T-cell (primary cell): Measurements from ENCODE around the gene LGALS7B. TPM values are rescaled to one million over a fixed set of nuclear protein-coding genes. Genes with fewer than 3 reads are reported as not detected.

Experiments
- ATAC-seq, 4 experiments: fragments of 200-7000 bp in 3 of 4; fragments of 150-1000 bp in 1 of 4; cut with Tn5 transposase; replicated peaks in 1 of 4; 1 replicate in 3 of 4; 2 replicates in 1 of 4; pipeline ENCODE4 v1.10.0; 2021; ENCODE audit warnings: moderate library complexity in 3 of 4, mild to moderate bottlenecking in 2 of 4, moderate number of reproducible peaks in 1 of 4
- CTCF ChIA-PET, 2 donors: fragments of 300-600 bp; sonication (Branson Sonifier 250); formaldehyde crosslinking; loops; one replicate each; lab custom pipeline; 2022; ENCODE audit warnings: antibody characterized with exemption in 2 of 2; lab: Charles Lee
- POLR2A ChIA-PET, 2 donors: fragments of 300-600 bp; sonication (Branson Sonifier 250); formaldehyde crosslinking; loops; one replicate each; lab custom pipeline; 2022; ENCODE audit warnings: antibody characterized with exemption in 2 of 2; lab: Charles Lee
- DNase-seq, 35 experiments: peaks; one replicate each; pipeline versions ENCODE4 v3.0.0 to v3.0.0-alpha.2; 2013 to 2023
- H3K27ac ChIP-seq: one replicate; pipeline ENCODE4 v1.5.1; 2013; ENCODE audit warnings: low read length
- H3K27me3 ChIP-seq, 2 experiments: replicated peaks in 1 of 2; 1 replicate in 1 of 2; 2 replicates in 1 of 2; pipeline versions ENCODE4 v1.6.1 to v1.7.0; 2013; ENCODE audit warnings: low read length in 1 of 2, mixed read lengths in 1 of 2; ENCODE audit not compliant: control insufficient read depth in 2 of 2, insufficient read depth in 2 of 2; ENCODE audit errors: extremely low read depth in 1 of 2
- H3K36me3 ChIP-seq, 2 donors: 1 replicate in 1 of 2; 2 replicates in 1 of 2; pipeline versions ENCODE4 v1.6.1 to v1.7.0; 2013; ENCODE audit warnings: low read length in 1 of 2; ENCODE audit not compliant: control insufficient read depth in 2 of 2, insufficient read depth in 1 of 2; ENCODE audit errors: extremely low read depth in 1 of 2
- H3K4me1 ChIP-seq, 2 experiments: 1 replicate in 1 of 2; 2 replicates in 1 of 2; pipeline versions ENCODE4 v1.6.1 to v1.7.0; 2013; ENCODE audit warnings: low read length in 2 of 2, mixed read lengths in 1 of 2; ENCODE audit not compliant: insufficient read depth in 2 of 2, control insufficient read depth in 1 of 2; ENCODE audit errors: extremely low read depth in 1 of 2
- H3K4me3 ChIP-seq, 2 donors: 1 replicate in 1 of 2; 2 replicates in 1 of 2; pipeline versions ENCODE4 v1.5.1 to v1.7.0; 2013; ENCODE audit warnings: mild to moderate bottlenecking in 2 of 2, low read length in 1 of 2, moderate library complexity in 1 of 2; ENCODE audit not compliant: control insufficient read depth in 1 of 2; ENCODE audit errors: extremely low read depth in 1 of 2
- H3K9me3 ChIP-seq: 2 replicates; pipeline ENCODE4 v1.7.0; 2013
- H3K27ac Mint-ChIP-seq, 2 donors: one replicate each; pipeline ENCODE4 v1.8.0; 2020 to 2021; ENCODE audit warnings: mild to moderate bottlenecking in 2 of 2, mixed read lengths in 2 of 2
- H3K27me3 Mint-ChIP-seq, 2 donors: one replicate each; pipeline ENCODE4 v1.8.0; 2021 to 2022; ENCODE audit warnings: mixed read lengths in 2 of 2
- H3K36me3 Mint-ChIP-seq: one replicate; pipeline ENCODE4 v1.8.0; 2021; ENCODE audit warnings: mixed read lengths
- H3K4me1 Mint-ChIP-seq, 3 donors: one replicate each; pipeline ENCODE4 v1.8.0; 2020 to 2022; ENCODE audit warnings: mixed read lengths in 3 of 3, mild to moderate bottlenecking in 1 of 3
- H3K4me3 Mint-ChIP-seq, 3 donors: one replicate each; pipeline ENCODE4 v1.8.0; 2020 to 2022; ENCODE audit warnings: mild to moderate bottlenecking in 3 of 3, mixed read lengths in 3 of 3, moderate library complexity in 3 of 3
- H3K9me3 Mint-ChIP-seq, 3 donors: one replicate each; pipeline ENCODE4 v1.8.0; 2020 to 2022; ENCODE audit warnings: mixed read lengths in 3 of 3
- WGBS: methylation state at CpG from one replicate; pipeline ENCODE4 v1.1.5; 2013; ENCODE audit warnings: missing lambda C conversion rate; ENCODE audit not compliant: insufficient coverage; 5-methylcytosine and 5-hydroxymethylcytosine counted together
- total RNA-seq, 35 experiments: library from RNA in 6 of 35; stranded (reverse) in 6 of 35; fragments of 120-200 nt in 1 of 35; gene quantifications; one replicate each; pipeline versions ENCODE4 v1.2.1 to v1.2.4 and lab custom pipeline; 2013 to 2026

LGALS7B gene
- total RNA-seq = not detected
- total RNA-seq (2013) = not detected
- 0 reads per million in 29 experiments for total RNA-seq (lab: John Stamatoyannopoulos, UW)

DNA sequence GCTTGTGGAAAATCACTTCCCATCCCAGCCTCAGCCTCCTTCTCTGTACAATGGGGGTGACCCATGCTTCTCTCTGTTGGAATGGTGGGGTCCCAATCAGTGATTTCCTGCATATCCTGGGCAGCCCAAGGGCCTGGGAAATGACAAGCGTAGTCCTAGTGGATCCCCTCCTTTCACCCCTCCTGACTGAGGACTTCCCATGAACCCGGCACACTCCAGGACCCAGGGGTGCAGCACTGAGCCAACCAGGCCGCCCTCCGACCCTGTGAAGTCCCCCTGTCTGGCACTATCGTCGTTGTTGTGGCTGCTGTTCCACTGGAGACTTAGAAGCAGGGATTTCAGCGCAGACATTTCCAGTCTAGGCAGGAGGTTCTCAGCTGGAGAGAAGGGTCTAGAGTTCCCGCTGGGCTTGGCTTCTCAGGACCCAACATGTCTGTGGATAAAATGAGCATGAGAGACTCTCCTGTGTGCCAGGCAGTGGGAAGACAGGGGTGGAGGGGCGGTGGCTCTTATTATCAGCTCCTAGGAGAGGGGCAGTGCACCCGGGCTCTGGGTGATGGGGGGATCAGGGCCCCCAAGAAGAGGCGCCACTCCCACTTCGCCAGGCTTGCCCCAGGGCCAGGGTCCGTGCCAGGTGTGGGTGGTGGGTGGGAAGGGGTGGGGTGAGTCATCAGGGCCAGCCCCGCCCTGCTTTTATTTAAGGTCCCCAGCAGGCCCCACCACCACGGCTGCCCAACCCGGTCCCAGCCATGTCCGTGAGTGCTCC lies at the start of gene LGALS7B:
TSS of gene LGALS7B (plus strand) at position 723 of the 766 bp plus-strand sequence. CDS start at position 750, 27 bp downstream.
- Histone ChIP-seq H3K27ac (no peak within 1 kb of the TSS), H3K4me3 (no peak within 1 kb of the TSS), H3K36me3 (no peaks in the 10 kb centered on the region), H3K9me3 (no peaks in the 10 kb centered on the region), H3K4me1 (peaks cover 2 to 13% of the 10 kb centered on the region in 2 experiments), H3K27me3 (peaks cover 0 to 7% of the 10 kb centered on the region in 2 experiments)
- no peaks in the 10 kb centered on the region for H3K27me3 Mint-ChIP-seq
- CTCF ChIA-PET = no interaction called here
- no peaks in the 10 kb centered on the region for H3K36me3 Mint-ChIP-seq
- no peak within 1 kb of the TSS for H3K27ac Mint-ChIP-seq
- H3K9me3 Mint-ChIP-seq = no peaks in the 10 kb centered on the region
- no peak for DNase-seq
- no peak within 1 kb of the TSS for H3K4me3 Mint-ChIP-seq
- H3K4me1 Mint-ChIP-seq = peaks cover 0 to 4% (median 4%) of the 10 kb centered on the region in 3 donors
- POLR2A ChIA-PET = no interaction called here
- no peak for ATAC-seq
- WGBS = 95% methylated on average over 6 of the region's 17 CpGs

DNA sequence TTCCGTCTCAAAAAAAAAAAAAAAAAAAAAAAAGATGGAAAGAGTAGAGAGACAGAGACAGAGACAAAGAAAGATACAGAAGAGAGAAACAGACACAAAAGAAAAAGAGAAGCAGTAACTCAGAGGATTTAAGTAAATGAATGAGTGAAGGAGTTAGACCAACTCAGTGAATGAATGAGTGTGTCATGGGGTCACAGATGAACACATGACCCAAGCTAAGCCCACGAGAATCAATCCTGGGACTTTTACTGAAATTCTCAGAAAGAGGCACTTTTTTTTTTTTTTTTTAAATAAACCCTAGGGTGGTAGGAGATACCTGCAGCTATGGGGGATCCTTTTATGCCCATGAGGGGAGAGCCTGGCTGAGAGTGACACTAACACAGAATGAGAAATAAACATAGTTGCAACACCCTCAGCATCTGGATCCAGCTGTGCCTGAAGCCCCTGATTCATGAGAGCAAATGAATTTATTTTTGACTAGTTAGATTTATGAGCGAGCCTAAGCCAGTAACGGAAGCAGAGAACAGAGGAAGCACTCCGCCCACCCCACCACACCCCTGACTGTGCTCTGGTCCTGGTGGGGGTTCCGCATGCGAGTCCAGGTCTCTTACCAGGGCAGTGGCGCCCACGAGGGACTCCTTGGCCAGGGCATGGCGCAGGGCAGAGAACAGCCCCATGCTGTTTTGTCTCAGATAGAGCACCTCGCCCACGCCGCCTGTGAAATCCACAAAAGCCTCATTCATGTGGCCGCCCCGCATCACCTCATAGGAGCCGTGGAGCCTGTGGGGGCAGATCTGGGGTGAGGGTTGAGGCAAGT lies 49.4 kb upstream of the LGALS7B start:
- ChIA-PET POLR2A (no interaction called here), CTCF (no interaction called here)
- Mint-ChIP-seq H3K27ac (peak overlapping the region in 1 of 2 donors; percentile 16), H3K9me3 (no peaks in the 10 kb centered on the region), H3K36me3 (no peaks in the 10 kb centered on the region), H3K4me1 (peaks cover 26 to 35% (median 33%) of the 10 kb centered on the region in 3 donors), H3K4me3 (peak overlapping the region in 1 of 3 donors; percentile 24), H3K27me3 (no peaks in the 10 kb centered on the region)
- WGBS = 48% methylated on average over 8 of the region's 16 CpGs
- H3K36me3 ChIP-seq = no peaks in the 10 kb centered on the region
- no peak overlapping the region for H3K4me3 ChIP-seq
- ATAC-seq = no peak
- peaks cover 0 to 12% of the 10 kb centered on the region in 2 experiments for H3K27me3 ChIP-seq
- DNase-seq = peak in 1 of 35 experiments; percentile 36
- peaks cover 8 to 49% of the 10 kb centered on the region in 2 experiments for H3K4me1 ChIP-seq
- no peaks in the 10 kb centered on the region for H3K9me3 ChIP-seq
- peak overlapping the region; percentile 23 for H3K27ac ChIP-seq

- Mint-ChIP-seq H3K27me3 (no peaks in the 10 kb centered on the region), H3K4me1 (peaks cover 20 to 29% (median 27%) of the 10 kb centered on the region in 3 donors), H3K4me3 (no peak overlapping the region), H3K36me3 (no peaks in the 10 kb centered on the region), H3K27ac (no peak overlapping the region), H3K9me3 (no peaks in the 10 kb centered on the region)
- CTCF ChIA-PET = no interaction called here
- no peak for ATAC-seq
- Histone ChIP-seq H3K4me1 (peaks cover 4 to 43% of the 10 kb centered on the region in 2 experiments), H3K27me3 (peaks cover 0 to 12% of the 10 kb centered on the region in 2 experiments), H3K4me3 (no peak overlapping the region), H3K27ac (no peak overlapping the region), H3K9me3 (no peaks in the 10 kb centered on the region), H3K36me3 (no peaks in the 10 kb centered on the region)
- POLR2A ChIA-PET = no interaction called here
- DNase-seq = no peak
- WGBS = 63% methylated on average over 9 of the region's 9 CpGs
These were observed 48.8 kb upstream of the LGALS7B start for GRCh38 chr19:38740257-38740592.

DNA sequence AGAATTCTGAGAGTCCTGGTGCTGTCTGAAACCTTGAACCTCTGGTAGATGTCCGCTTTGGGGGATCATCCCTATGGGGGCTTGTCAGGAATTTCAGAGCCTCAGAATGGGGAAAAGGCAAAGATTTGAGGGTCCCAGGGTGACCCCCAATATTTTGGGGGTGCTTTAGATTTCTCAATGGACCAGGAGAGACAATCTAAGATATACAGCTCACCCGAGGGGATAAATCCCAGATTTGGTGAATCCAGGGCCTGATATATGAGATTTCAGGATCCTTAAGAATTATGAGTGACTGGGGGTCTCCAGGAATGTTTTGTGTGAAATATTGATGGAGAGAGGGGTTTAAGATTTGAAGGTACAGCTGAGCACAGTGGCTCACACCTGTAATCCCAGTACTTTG lies 48.1 kb upstream of the LGALS7B start:
- 88% methylated on average over 1 of the region's 2 CpGs for WGBS
- Mint-ChIP-seq H3K27me3 (no peaks in the 10 kb centered on the region), H3K4me3 (no peak overlapping the region), H3K36me3 (no peaks in the 10 kb centered on the region), H3K27ac (no peak overlapping the region), H3K9me3 (no peaks in the 10 kb centered on the region), H3K4me1 (peaks cover 18 to 26% (median 24%) of the 10 kb centered on the region in 3 donors)
- H3K4me1 ChIP-seq = peaks cover 4 to 39% of the 10 kb centered on the region in 2 experiments
- ChIA-PET CTCF (no interaction called here), POLR2A (no interaction called here)
- H3K27me3 ChIP-seq = peaks cover 0 to 12% of the 10 kb centered on the region in 2 experiments
- no peak overlapping the region for H3K27ac ChIP-seq
- H3K36me3 ChIP-seq = no peaks in the 10 kb centered on the region
- no peaks in the 10 kb centered on the region for H3K9me3 ChIP-seq
- DNase-seq (no peak), ATAC-seq (no peak)
- H3K4me3 ChIP-seq = no peak overlapping the region

- H3K27ac ChIP-seq = no peak overlapping the region
- H3K4me3 ChIP-seq = no peak overlapping the region
- H3K27ac Mint-ChIP-seq = no peak overlapping the region
- H3K27me3 ChIP-seq = peaks cover 0 to 9% of the 10 kb centered on the region in 2 experiments
- no peaks in the 10 kb centered on the region for H3K36me3 Mint-ChIP-seq
- CTCF ChIA-PET = interaction anchor here in 1 of 2 donors (0.7 kb wide), 1 partner anchor 1804 kb away, joined by 5 read pairs; no protein-coding TSS in a partner anchor
- peaks cover under 1 to 32% of the 10 kb centered on the region in 2 experiments for H3K4me1 ChIP-seq
- H3K4me1 Mint-ChIP-seq = peaks cover 15 to 22% (median 21%) of the 10 kb centered on the region in 3 donors
- no peak for DNase-seq
- H3K36me3 ChIP-seq = no peaks in the 10 kb centered on the region
- H3K27me3 Mint-ChIP-seq = no peaks in the 10 kb centered on the region
- 97% methylated on average over 15 of the region's 15 CpGs for WGBS
- POLR2A ChIA-PET = no interaction called here
- no peak overlapping the region for H3K4me3 Mint-ChIP-seq
- no peaks in the 10 kb centered on the region for H3K9me3 Mint-ChIP-seq
- H3K9me3 ChIP-seq = no peaks in the 10 kb centered on the region
- ATAC-seq = no peak
These were observed 47.3 kb upstream of the LGALS7B start for GRCh38 chr19:38741670-38742069.

DNA sequence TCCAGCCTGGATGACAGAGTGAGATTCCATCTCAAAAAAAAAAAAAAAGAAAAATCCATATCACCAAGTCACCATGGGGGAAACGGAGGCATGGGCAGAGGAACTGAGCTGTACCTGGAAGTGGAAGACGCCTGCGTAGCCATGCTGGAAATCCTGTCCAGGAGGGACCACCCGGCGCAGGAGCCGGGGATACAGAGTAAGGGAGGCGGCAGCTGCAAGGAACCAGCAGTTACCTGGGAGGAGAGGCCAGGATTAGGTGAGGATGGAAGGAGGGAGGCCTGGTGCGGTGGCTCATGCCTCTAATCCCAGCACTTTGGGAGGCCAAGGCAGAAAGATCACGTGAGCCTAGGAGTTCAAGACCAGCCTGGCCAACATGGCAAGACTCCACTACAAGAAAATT lies 46.7 kb upstream of the LGALS7B start:
- H3K4me3 Mint-ChIP-seq = no peak overlapping the region
- H3K36me3 Mint-ChIP-seq = no peaks in the 10 kb centered on the region
- CTCF ChIA-PET = interaction anchor here in 1 of 2 donors (0.6 to 0.7 kb wide), 2 partner anchors 69 to 1804 kb away, joined by 5 read pairs; no protein-coding TSS in a partner anchor
- ATAC-seq (no peak), DNase-seq (no peak)
- H3K4me3 ChIP-seq = no peak overlapping the region
- H3K9me3 ChIP-seq = no peaks in the 10 kb centered on the region
- no peak overlapping the region for H3K27ac ChIP-seq
- H3K27me3 Mint-ChIP-seq = no peaks in the 10 kb centered on the region
- no peaks in the 10 kb centered on the region for H3K36me3 ChIP-seq
- H3K27me3 ChIP-seq = peaks cover 0 to 8% of the 10 kb centered on the region in 2 experiments
- 100% methylated on average over 4 of the region's 9 CpGs for WGBS
- H3K9me3 Mint-ChIP-seq = no peaks in the 10 kb centered on the region
- H3K27ac Mint-ChIP-seq = no peak overlapping the region
- peaks cover 0 to 26% of the 10 kb centered on the region in 2 experiments for H3K4me1 ChIP-seq
- POLR2A ChIA-PET = interaction anchor here (0.6 to 0.7 kb wide), 4 partner anchors 186 to 604 kb away, joined by 3 to 6 read pairs (median 4); no protein-coding TSS in a partner anchor
- H3K4me1 Mint-ChIP-seq = peaks cover 15 to 21% (median 20%) of the 10 kb centered on the region in 3 donors
